DOHH2 (cell line): ENCODE data around the gene BMPER.

Experiments used
- H3F3A ChIP-seq: fragments of 200-600 bp; sonication (generic), shearing (Covaris generic); 2 replicates; pipeline ENCODE4 v1.6.0; 2016; ENCODE audit warnings: antibody characterized with exemption, mild to moderate bottlenecking; ENCODE audit not compliant: control insufficient read depth, insufficient read depth
- H3K27ac ChIP-seq: fragments of 200-600 bp; sonication (generic); 2 replicates; pipeline ENCODE4 v1.5.1; 2014; ENCODE audit warnings: low read depth, mild to moderate bottlenecking, low read length, moderate library complexity
- H3K27me3 ChIP-seq: fragments of 200-600 bp; sonication (generic); 2 replicates; pipeline ENCODE4 v1.6.1; 2014; ENCODE audit warnings: mild to moderate bottlenecking, low read length, mixed read lengths; ENCODE audit not compliant: control insufficient read depth
- H3K36me3 ChIP-seq: fragments of 200-600 bp; sonication (generic); 2 replicates; pipeline ENCODE4 v1.6.1; 2014; ENCODE audit warnings: mild to moderate bottlenecking, low read length, moderate library complexity, mixed read lengths; ENCODE audit not compliant: control insufficient read depth
- H3K4me1 ChIP-seq: fragments of 200-600 bp; sonication (generic); 2 replicates; pipeline ENCODE4 v1.6.1; 2014; ENCODE audit warnings: mild to moderate bottlenecking, low read length, mixed read lengths; ENCODE audit not compliant: control insufficient read depth
- H3K4me2 ChIP-seq: fragments of 200-600 bp; sonication (generic); 2 replicates; pipeline ENCODE4 v1.6.0; 2014; ENCODE audit warnings: mild to moderate bottlenecking, low read length, moderate library complexity
- H3K4me3 ChIP-seq: fragments of 200-600 bp; sonication (generic); 2 replicates; pipeline ENCODE4 v1.5.1; 2014; ENCODE audit warnings: mild to moderate bottlenecking, low read length, mixed read lengths
- H3K79me2 ChIP-seq: fragments of 200-600 bp; sonication (generic); 2 replicates; pipeline ENCODE4 v1.6.1; 2014; ENCODE audit warnings: mild to moderate bottlenecking, low read length, mixed read lengths; ENCODE audit not compliant: control insufficient read depth
- H3K9me2 ChIP-seq: fragments of 200-600 bp; sonication (generic); replicated peaks from 2 replicates; pipeline ENCODE4 v1.6.1; 2014; ENCODE audit warnings: mild to moderate bottlenecking, low read length, mixed read lengths; ENCODE audit not compliant: control insufficient read depth
- H3K9me3 ChIP-seq: fragments of 200-600 bp; sonication (generic); 2 replicates; pipeline ENCODE4 v1.6.1; 2014; ENCODE audit warnings: antibody characterized with exemption, low read length, mixed read lengths; ENCODE audit not compliant: control insufficient read depth, insufficient read depth
- H4K20me1 ChIP-seq: fragments of 200-600 bp; sonication (generic); 2 replicates; pipeline ENCODE4 v1.6.0; 2014; ENCODE audit warnings: low read depth, mild to moderate bottlenecking, antibody characterized with exemption, low read length, moderate library complexity; ENCODE audit not compliant: control insufficient read depth, insufficient read depth
- CTCF ChIP-seq: fragments of 200-600 bp; sonication (generic); IDR thresholded peaks from one replicate; pipeline ENCODE4 v1.5.1; 2014; ENCODE audit warnings: antibody characterized with exemption, mild to moderate bottlenecking, low read depth, low read length; ENCODE audit not compliant: poor library complexity, severe bottlenecking
- EZH2phosphoT487 ChIP-seq: fragments of 200-600 bp; sonication (generic); IDR thresholded peaks from 2 replicates; pipeline ENCODE4 v1.6.1; 2017; ENCODE audit warnings: borderline replicate concordance, mild to moderate bottlenecking, antibody characterized with exemption, low read length, moderate library complexity, mixed read lengths

The BMPER gene

GRCh38 chr7:34140066-34140465 is 234.7 kb downstream of the BMPER start:
- Histone ChIP-seq H3F3A (no peaks in the 10 kb centered on the region), H3K27me3 (no peaks in the 10 kb centered on the region), H3K4me2 (no peak overlapping the region), H3K4me1 (no peaks in the 10 kb centered on the region), H3K79me2 (no peaks in the 10 kb centered on the region), H3K9me2 (no peaks in the 10 kb centered on the region), H3K9me3 (no peaks in the 10 kb centered on the region), H3K4me3 (no peak overlapping the region), H4K20me1 (no peaks in the 10 kb centered on the region), H3K36me3 (no peaks in the 10 kb centered on the region), H3K27ac (no peak overlapping the region)
- TF ChIP-seq EZH2phosphoT487 = no peak
- no peak for TF ChIP-seq CTCF

GRCh38 chr7:34143402-34143801 is 238.1 kb downstream of the BMPER start:
- no peaks in the 10 kb centered on the region for H3K36me3 ChIP-seq
- no peaks in the 10 kb centered on the region for H3K27me3 ChIP-seq
- H3K9me2 ChIP-seq = no peaks in the 10 kb centered on the region
- TF ChIP-seq CTCF = no peak
- TF ChIP-seq EZH2phosphoT487 = no peak
- H3K27ac ChIP-seq = no peak overlapping the region
- H3K4me1 ChIP-seq = no peaks in the 10 kb centered on the region
- H3K79me2 ChIP-seq = no peaks in the 10 kb centered on the region
- no peak overlapping the region for H3K4me3 ChIP-seq
- no peak overlapping the region for H3K4me2 ChIP-seq
- no peaks in the 10 kb centered on the region for H4K20me1 ChIP-seq
- H3F3A ChIP-seq = no peaks in the 10 kb centered on the region
- no peaks in the 10 kb centered on the region for H3K9me3 ChIP-seq

GRCh38 chr7:34145603-34146002 is 240.3 kb downstream of the BMPER start:
- no peaks in the 10 kb centered on the region for H3K9me3 ChIP-seq
- no peaks in the 10 kb centered on the region for H3F3A ChIP-seq
- H3K9me2 ChIP-seq = no peaks in the 10 kb centered on the region
- H3K4me3 ChIP-seq = no peak overlapping the region
- no peaks in the 10 kb centered on the region for H4K20me1 ChIP-seq
- H3K4me2 ChIP-seq = no peak overlapping the region
- H3K79me2 ChIP-seq = no peaks in the 10 kb centered on the region
- H3K27ac ChIP-seq = no peak overlapping the region
- H3K36me3 ChIP-seq = no peaks in the 10 kb centered on the region
- TF ChIP-seq EZH2phosphoT487 = no peak
- no peak for TF ChIP-seq CTCF
- no peaks in the 10 kb centered on the region for H3K4me1 ChIP-seq
- no peaks in the 10 kb centered on the region for H3K27me3 ChIP-seq
